GM12878 (cell line): ENCODE data around the gene PHLDB1. TPM values are rescaled to one million over a fixed set of nuclear protein-coding genes. Genes with fewer than 3 reads are reported as not detected.
A peak's percentile ranks its signal among the peaks of the same experiment; 100 is the strongest.

Experiments used
- ATAC-seq: fragments of 200-7000 bp; cut with Tn5 transposase; 3 replicates; pipeline ENCODE4 v1.9.1; 2020; ENCODE audit warnings: mild to moderate bottlenecking, moderate library complexity
- BruUV-seq: library from RNA; stranded (reverse); fragments of 400-500 nt; replicated peaks from 2 replicates; lab custom pipeline; 2021; lab: Mats Ljungman, UMichigan
- CTCF ChIA-PET: fragments of 300-600 bp; sonication (Branson Sonifier 250); formaldehyde crosslinking; extraction: SDS; loops from one replicate; lab custom pipeline; 2021; ENCODE audit warnings: inconsistent platforms; lab: Yijun Ruan, JAX
- POLR2A ChIA-PET: fragments of 350-600 bp; formaldehyde crosslinking; extraction: SDS; loops from one replicate; lab custom pipeline; 2021; ENCODE audit warnings: inconsistent platforms; lab: Charles Lee
- RAD21 ChIA-PET: fragments of 300-600 bp; sonication (Branson Sonifier 250); formaldehyde crosslinking; loops from one replicate; lab custom pipeline; 2023; ENCODE audit warnings: antibody characterized with exemption; ENCODE audit not compliant: unreplicated experiment; lab: Charles Lee
- SMC1A ChIA-PET: fragments of 300-600 bp; sonication (Branson Sonifier 250); formaldehyde crosslinking; loops from one replicate; lab custom pipeline; 2023; ENCODE audit not compliant: unreplicated experiment, uncharacterized antibody; lab: Charles Lee
- DNase-seq: peaks from one replicate; pipeline ENCODE4 v3.0.0-alpha.2; 2011; ENCODE audit warnings: low read depth, low spot score
- FAIRE-seq: peaks from 3 replicates; lab custom pipeline; 2011; peaks lifted over from hg19 to GRCh38; lab: Jason Lieb, UNC
- H2AFZ ChIP-seq: 2 replicates; pipeline ENCODE4 v1.6.0; 2011; ENCODE audit warnings: low read depth, low read length, control low read depth; ENCODE audit not compliant: control insufficient read depth
- H3K27ac ChIP-seq: 2 replicates; pipeline ENCODE4 v1.5.1; 2011; ENCODE audit warnings: control low read depth; ENCODE audit not compliant: control insufficient read depth, insufficient read depth
- H3K27me3 ChIP-seq, 2 experiments: replicated peaks in 1 of 2; 2 replicates each; pipeline versions ENCODE4 v1.6.0 to v1.6.1; 2011; ENCODE audit warnings: low read length in 1 of 2; ENCODE audit not compliant: control insufficient read depth in 2 of 2, insufficient read depth in 2 of 2
- H3K36me3 ChIP-seq, 2 experiments: 2 replicates each; pipeline ENCODE4 v1.5.1; 2011; ENCODE audit warnings: low read length in 1 of 2; ENCODE audit not compliant: control insufficient read depth in 2 of 2, insufficient read depth in 2 of 2
- H3K4me1 ChIP-seq: 2 replicates; pipeline ENCODE4 v1.6.1; 2011; ENCODE audit warnings: mild to moderate bottlenecking, low read length, moderate library complexity, mixed read lengths; ENCODE audit not compliant: control insufficient read depth, insufficient read depth
- H3K4me2 ChIP-seq: 2 replicates; pipeline ENCODE4 v1.6.0; 2011; ENCODE audit warnings: control low read depth; ENCODE audit not compliant: control insufficient read depth, insufficient read depth
- H3K4me3 ChIP-seq: fragments of 200-600 bp; sonication (generic); 2 replicates; pipeline ENCODE4 v1.5.1; 2016
- H3K79me2 ChIP-seq: 2 replicates; pipeline ENCODE4 v1.6.0; 2011; ENCODE audit warnings: low read length; ENCODE audit not compliant: control insufficient read depth, insufficient read depth
- H3K9ac ChIP-seq: 2 replicates; pipeline ENCODE4 v1.8.0; 2011; ENCODE audit warnings: low read length, control low read depth, mixed read lengths; ENCODE audit not compliant: control insufficient read depth, insufficient read depth
- H3K9me3 ChIP-seq: replicated peaks from 3 replicates; pipeline ENCODE4 v1.5.1; 2011; ENCODE audit warnings: mild to moderate bottlenecking, low read length; ENCODE audit not compliant: control insufficient read depth, insufficient read depth
- H4K20me1 ChIP-seq: 2 replicates; pipeline ENCODE4 v1.6.0; 2011; ENCODE audit not compliant: control insufficient read depth, insufficient read depth
- ASH2L ChIP-seq: fragments of 300-600, 200-600 bp; sonication (generic); IDR thresholded peaks from 2 replicates; pipeline ENCODE4 v1.6.1; 2017; ENCODE audit warnings: low read depth, mild to moderate bottlenecking, borderline replicate concordance
- BHLHE40 ChIP-seq, 2 experiments: fragments of 450-650 bp in 1 of 2; IDR thresholded peaks; 2 replicates each; pipeline ENCODE4 v1.6.1; 2011 to 2017; ENCODE audit warnings: low read depth in 2 of 2, borderline replicate concordance in 1 of 2, improper control_type of control experiment in 1 of 2, low read length in 1 of 2, mild to moderate bottlenecking in 1 of 2
- BMI1 ChIP-seq: fragments of 450-650 bp; IDR thresholded peaks from 2 replicates; pipeline ENCODE4 v1.6.1; 2016; ENCODE audit warnings: mild to moderate bottlenecking, moderate library complexity, borderline replicate concordance
- LARP7 ChIP-seq: fragments of 450-650 bp; IDR thresholded peaks from 2 replicates; pipeline ENCODE4 v1.6.1; 2017; ENCODE audit warnings: mild to moderate bottlenecking
- SIN3A ChIP-seq: IDR thresholded peaks from 2 replicates; pipeline ENCODE4 v1.6.1; 2012; ENCODE audit warnings: low read depth, low read length, improper control_type of control experiment
- WGBS: methylation state at CpG from one replicate; pipeline ENCODE4 v1.1.6; 2016; ENCODE audit warnings: low lambda C conversion rate; ENCODE audit not compliant: insufficient replicate concordance, insufficient coverage; ENCODE audit errors: missing lambda C conversion rate; 5-methylcytosine and 5-hydroxymethylcytosine counted together
- in situ Hi-C: fragments of 300-500 bp; cut with MboI; formaldehyde crosslinking; loops from 9 replicates; pipeline ENCODE4 v1.14.3; 2018; ENCODE audit warnings: mixed read lengths
- intact Hi-C: fragments of 100-400 bp; cut with micrococcal nuclease; formaldehyde crosslinking; loops from one replicate; pipeline ENCODE4 v1.14.2; 2022; ENCODE audit not compliant: unreplicated experiment
- polyA plus RNA-seq, 11 experiments: library from polyadenylated mRNA; depleted of rRNA in 4 of 11; unstranded in 6 of 11; stranded (reverse) in 5 of 11; fragments of >200 nt; fragmentation: Nextera tagmentation in 4 of 11; fragmentation: Illumina TruSeq in 1 of 11; extraction: Ambion mirVana in 4 of 11; extraction: Trizol in 1 of 11; gene quantifications; 1 replicate in 1 of 11; 2 replicates in 10 of 11; pipeline versions ENCODE4 v1.2.1 to v1.2.3, GENCODE V29; 2011 to 2016; ENCODE audit warnings: inconsistent platforms in 2 of 11, missing spikeins in 2 of 11, low read depth in 1 of 11
- total RNA-seq, 4 experiments: library from RNA; depleted of rRNA in 3 of 4; stranded (reverse); fragments of >200 nt in 3 of 4; fragmentation: Illumina TruSeq in 1 of 4; extraction: Trizol in 1 of 4; gene quantifications; 2 replicates each; pipeline versions ENCODE4 v1.2.1 to v1.2.3, GENCODE V29; 2013 to 2021
- TF ChIP-seq, protein P1 (sequence below): fragments of 450-650 bp; IDR thresholded peaks from 2 replicates; pipeline ENCODE4 v1.6.1; 2017; ENCODE audit warnings: borderline replicate concordance
- TF ChIP-seq, protein P2 (sequence below): IDR thresholded peaks from 2 replicates; pipeline ENCODE4 v1.6.1; 2012; ENCODE audit warnings: low read length, inconsistent platforms

Gene PHLDB1
- total and polyA plus RNA-seq, 10 of the 15 experiments (the other 5 are each of a cell fraction or from before 2014, with no cell fraction given), result 0.03 to 0.26 (median 0.18) TPM; not detected in 4

DNA sequence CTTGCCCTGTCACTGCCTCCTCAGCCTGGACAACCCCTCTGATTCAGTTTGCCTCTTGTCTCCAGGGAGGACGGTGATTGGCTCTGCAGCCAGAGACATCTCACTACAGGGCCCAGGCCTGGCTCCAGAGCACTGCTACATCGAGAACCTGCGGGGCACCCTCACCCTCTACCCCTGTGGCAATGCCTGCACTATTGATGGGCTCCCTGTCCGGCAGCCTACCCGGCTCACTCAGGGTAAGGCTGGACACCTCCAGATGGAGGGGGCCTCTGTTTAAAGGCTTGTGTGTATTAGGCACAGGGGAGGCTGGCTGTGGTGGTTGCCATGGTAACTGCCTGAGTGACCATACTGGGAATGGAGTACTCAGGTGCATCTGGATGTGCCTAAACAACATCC is 8.6 kb downstream of the PHLDB1 start:
- H4K20me1 ChIP-seq, result no peaks in the 10 kb centered on the region
- no peak for ATAC-seq
- no peak overlapping the region for H3K4me3 ChIP-seq
- WGBS, result 44% methylated on average over 5 of the region's 5 CpGs
- SMC1A ChIA-PET, result no interaction called here
- RAD21 ChIA-PET, result no interaction called here
- no TSS peak for BruUV-seq
- in situ Hi-C loops (no loop called here), intact Hi-C loops (no loop called here)
- no peaks in the 10 kb centered on the region for H3K9me3 ChIP-seq
- POLR2A ChIA-PET, result no interaction called here
- CTCF ChIA-PET, result no interaction called here
- no peak overlapping the region for H3K27ac ChIP-seq
- DNase-seq, result no peak
- FAIRE-seq, result no peak
- H3K4me1 ChIP-seq, result no peaks in the 10 kb centered on the region
- no peaks in the 10 kb centered on the region for H3K79me2 ChIP-seq
- peaks cover 7 to 8% of the 10 kb centered on the region in 2 experiments; a peak in 3 of 4 replicates for H3K27me3 ChIP-seq
- no peak overlapping the region for H3K4me2 ChIP-seq
- TF ChIP-seq BHLHE40 (IDR thresholded peaks at IDR 0.05; ENCODE audit: borderline replicate concordance in 1 of 2, low read depth in 2 of 2, low read length in 1 of 2), result no peak
- TF ChIP-seq, protein P1, sequence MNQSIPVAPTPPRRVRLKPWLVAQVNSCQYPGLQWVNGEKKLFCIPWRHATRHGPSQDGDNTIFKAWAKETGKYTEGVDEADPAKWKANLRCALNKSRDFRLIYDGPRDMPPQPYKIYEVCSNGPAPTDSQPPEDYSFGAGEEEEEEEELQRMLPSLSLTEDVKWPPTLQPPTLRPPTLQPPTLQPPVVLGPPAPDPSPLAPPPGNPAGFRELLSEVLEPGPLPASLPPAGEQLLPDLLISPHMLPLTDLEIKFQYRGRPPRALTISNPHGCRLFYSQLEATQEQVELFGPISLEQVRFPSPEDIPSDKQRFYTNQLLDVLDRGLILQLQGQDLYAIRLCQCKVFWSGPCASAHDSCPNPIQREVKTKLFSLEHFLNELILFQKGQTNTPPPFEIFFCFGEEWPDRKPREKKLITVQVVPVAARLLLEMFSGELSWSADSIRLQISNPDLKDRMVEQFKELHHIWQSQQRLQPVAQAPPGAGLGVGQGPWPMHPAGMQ, result no peak
- TF ChIP-seq BMI1, result peak; percentile 42; the same call in 1 of the 2 replicates
- no peak for TF ChIP-seq LARP7
- TF ChIP-seq, all 136 proteins: peak for 1
- no peaks in the 10 kb centered on the region for H3K36me3 ChIP-seq
- H3K9ac ChIP-seq, result no peak overlapping the region
- H2AFZ ChIP-seq, result no peak overlapping the region

DNA sequence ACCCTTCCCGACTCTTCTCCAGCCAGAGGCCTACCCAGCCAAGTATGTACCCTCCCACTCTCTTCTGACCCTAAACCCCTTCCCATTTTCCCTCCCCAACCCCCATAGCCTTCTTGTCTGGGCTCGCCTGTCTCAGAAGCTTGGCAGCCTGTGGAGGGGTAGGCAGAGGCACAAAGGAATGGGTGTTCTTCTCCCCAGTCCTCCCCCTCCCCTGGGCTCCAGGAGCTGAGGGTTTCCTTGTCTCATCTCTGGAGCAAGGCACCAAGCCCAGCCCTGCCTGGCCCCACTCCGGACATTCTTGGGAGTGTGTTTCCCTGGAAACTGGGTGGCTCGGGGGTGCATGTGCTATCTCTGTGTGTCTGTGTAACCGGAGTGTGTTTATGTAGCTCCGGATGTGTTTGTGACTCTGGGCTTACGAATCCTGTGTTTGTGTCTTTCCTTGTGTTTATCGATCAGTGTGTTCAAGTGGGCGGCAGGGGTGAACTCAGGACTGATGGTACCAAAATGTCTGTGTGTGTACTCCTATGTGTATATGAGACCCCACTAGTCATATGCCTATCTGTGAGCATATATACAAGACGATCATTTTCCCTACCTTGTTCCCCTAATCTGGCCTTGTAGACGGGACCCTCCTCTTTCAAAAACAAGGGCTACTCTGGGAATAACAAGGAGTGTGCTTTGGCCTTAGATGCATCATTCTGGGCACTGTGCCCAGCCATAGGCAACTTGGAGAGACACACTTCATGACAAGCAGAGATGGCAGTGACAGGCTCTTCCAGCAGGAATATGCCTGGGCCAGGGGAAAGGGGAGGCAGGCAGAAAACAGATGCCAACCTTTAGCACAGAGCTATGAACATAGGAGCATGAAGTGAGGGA is 10.9 kb downstream of the PHLDB1 start:
- CTCF ChIA-PET, result no interaction called here
- no peaks in the 10 kb centered on the region for H4K20me1 ChIP-seq
- intact Hi-C loops, result no loop called here
- no peaks in the 10 kb centered on the region for H3K9me3 ChIP-seq
- SMC1A ChIA-PET, result no interaction called here
- POLR2A ChIA-PET, result no interaction called here
- no peak overlapping the region for H3K4me3 ChIP-seq
- FAIRE-seq, result no peak
- WGBS, result 33% methylated on average over 11 of the region's 11 CpGs
- peaks cover 5 to 8% of the 10 kb centered on the region in 2 experiments for H3K27me3 ChIP-seq
- no peaks in the 10 kb centered on the region for H3K4me1 ChIP-seq
- no peak overlapping the region for H3K4me2 ChIP-seq
- ATAC-seq, result no peak
- RAD21 ChIA-PET, result no interaction called here
- no TSS peak for BruUV-seq
- no peak for TF ChIP-seq SIN3A
- TF ChIP-seq, protein P2, sequence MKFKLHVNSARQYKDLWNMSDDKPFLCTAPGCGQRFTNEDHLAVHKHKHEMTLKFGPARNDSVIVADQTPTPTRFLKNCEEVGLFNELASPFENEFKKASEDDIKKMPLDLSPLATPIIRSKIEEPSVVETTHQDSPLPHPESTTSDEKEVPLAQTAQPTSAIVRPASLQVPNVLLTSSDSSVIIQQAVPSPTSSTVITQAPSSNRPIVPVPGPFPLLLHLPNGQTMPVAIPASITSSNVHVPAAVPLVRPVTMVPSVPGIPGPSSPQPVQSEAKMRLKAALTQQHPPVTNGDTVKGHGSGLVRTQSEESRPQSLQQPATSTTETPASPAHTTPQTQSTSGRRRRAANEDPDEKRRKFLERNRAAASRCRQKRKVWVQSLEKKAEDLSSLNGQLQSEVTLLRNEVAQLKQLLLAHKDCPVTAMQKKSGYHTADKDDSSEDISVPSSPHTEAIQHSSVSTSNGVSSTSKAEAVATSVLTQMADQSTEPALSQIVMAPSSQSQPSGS, result no peak
- TF ChIP-seq ASH2L, result no peak
- no peak for DNase-seq
- H3K9ac ChIP-seq, result no peak overlapping the region
- no peak overlapping the region for H2AFZ ChIP-seq
- H3K36me3 ChIP-seq, result no peaks in the 10 kb centered on the region
- no peak overlapping the region for H3K27ac ChIP-seq
- H3K79me2 ChIP-seq, result no peaks in the 10 kb centered on the region
- in situ Hi-C loops, result no loop called here
